Neural progenitor cell (in vitro differentiated cells): ENCODE data around the gene UNC13B.

Experiments
- CTCF ChIP-seq: fragments of 200-600 bp; sonication (generic); IDR thresholded peaks from 2 replicates; pipeline ENCODE4 v1.5.1; 2017; ENCODE audit warnings: antibody characterized with exemption, mild to moderate bottlenecking
- EZH2 ChIP-seq: fragments of 200-600 bp; sonication (generic); IDR thresholded peaks from 2 replicates; pipeline ENCODE4 v1.6.1; 2017; ENCODE audit warnings: antibody characterized with exemption, mild to moderate bottlenecking, moderate library complexity
- EZH2phosphoT487 ChIP-seq: fragments of 200-600 bp; sonication (generic); IDR thresholded peaks from 2 replicates; pipeline ENCODE4 v1.6.1; 2017; ENCODE audit warnings: antibody characterized with exemption

- no peak for TF ChIP-seq CTCF
- TF ChIP-seq EZH2 = no peak
- no peak for TF ChIP-seq EZH2phosphoT487
Measured at GRCh38 chr9:35280399-35280798, 118.6 kb downstream of the UNC13B start.
